Fibroblast of skin of right quadriceps (primary cell): Measurements from ENCODE around the gene SHROOM3.
"Not testable (repeated sequence)": the region's sequence is repeated elsewhere in the genome, so short reads cannot be mapped to it uniquely, and the experiment has no call there.

ENCODE experiments used
- DNase-seq: peaks from one replicate; pipeline ENCODE4 v3.0.0-alpha.2; 2013

Gene SHROOM3

GRCh38 chr4:76703123-76703490 lies 268.1 kb downstream of the SHROOM3 start:
- no peak for DNase-seq

GRCh38 chr4:76703676-76704075 lies 268.6 kb downstream of the SHROOM3 start:
- peak; percentile 48 for DNase-seq

- peak; percentile 85 for DNase-seq
Measured at GRCh38 chr4:76704133-76704881, 269.3 kb downstream of the SHROOM3 start.

GRCh38 chr4:76705472-76705871 lies 270.4 kb downstream of the SHROOM3 start:
- DNase-seq, result no peak

GRCh38 chr4:76706581-76706980 lies 271.6 kb downstream of the SHROOM3 start:
- no peak for DNase-seq

GRCh38 chr4:76708971-76709771 lies 274.1 kb downstream of the SHROOM3 start:
- peak; percentile 37 for DNase-seq

GRCh38 chr4:76709772-76710090 lies 274.7 kb downstream of the SHROOM3 start:
- DNase-seq, result no peak

- peak; percentile 39 for DNase-seq
Measured at GRCh38 chr4:76712564-76712963, 277.5 kb downstream of the SHROOM3 start.

GRCh38 chr4:76714226-76714625 lies 279.2 kb downstream of the SHROOM3 start:
- no peak for DNase-seq

GRCh38 chr4:76716020-76716419 lies 281.0 kb downstream of the SHROOM3 start:
- no peak for DNase-seq

- no peak for DNase-seq
Measured at GRCh38 chr4:76716658-76717057, 281.6 kb downstream of the SHROOM3 start.

GRCh38 chr4:76717431-76717830 lies 282.4 kb downstream of the SHROOM3 start:
- DNase-seq, result no peak

- no peak for DNase-seq
Measured at GRCh38 chr4:76718021-76718420, 283.0 kb downstream of the SHROOM3 start.

GRCh38 chr4:76718831-76719230 lies 283.8 kb downstream of the SHROOM3 start:
- no peak for DNase-seq

- DNase-seq, result no peak
Measured at GRCh38 chr4:76720121-76720520, 285.1 kb downstream of the SHROOM3 start.

GRCh38 chr4:76722146-76722545 lies 287.1 kb downstream of the SHROOM3 start:
- not testable (repeated sequence) for DNase-seq

GRCh38 chr4:76722838-76723237 lies 287.8 kb downstream of the SHROOM3 start:
- no peak for DNase-seq

GRCh38 chr4:76723373-76723772 lies 288.3 kb downstream of the SHROOM3 start:
- peak; percentile 34 for DNase-seq

- peak; percentile 77 for DNase-seq
Measured at GRCh38 chr4:76723924-76724323, 288.9 kb downstream of the SHROOM3 start.

GRCh38 chr4:76725039-76725438 lies 290.0 kb downstream of the SHROOM3 start:
- no peak for DNase-seq

- peak; percentile 60 for DNase-seq
Measured at GRCh38 chr4:76726176-76726575, 291.1 kb downstream of the SHROOM3 start.

- DNase-seq, result no peak
Measured at GRCh38 chr4:76726631-76727030, 291.6 kb downstream of the SHROOM3 start.

- DNase-seq, result not testable (repeated sequence)
Measured at GRCh38 chr4:76727934-76728333, 292.9 kb downstream of the SHROOM3 start.

GRCh38 chr4:76729460-76729859 lies 294.4 kb downstream of the SHROOM3 start:
- DNase-seq, result no peak
